DND-41 (cell line): ENCODE results near the gene EPHA10.

ENCODE experiments used
- EZH2 ChIP-seq: IDR thresholded peaks from 3 replicates; pipeline ENCODE4 v1.6.1; 2012; ENCODE audit warnings: borderline replicate concordance, low read depth, mild to moderate bottlenecking, moderate library complexity, low read length, inconsistent platforms; ENCODE audit not compliant: severe bottlenecking
- TF ChIP-seq, protein P1 (sequence below): IDR thresholded peaks from 2 replicates; pipeline ENCODE4 v1.5.1; 2012; ENCODE audit warnings: borderline replicate concordance, low read length, moderate library complexity, mild to moderate bottlenecking; ENCODE audit not compliant: poor library complexity, severe bottlenecking; ENCODE audit errors: extremely low read depth

DNA sequence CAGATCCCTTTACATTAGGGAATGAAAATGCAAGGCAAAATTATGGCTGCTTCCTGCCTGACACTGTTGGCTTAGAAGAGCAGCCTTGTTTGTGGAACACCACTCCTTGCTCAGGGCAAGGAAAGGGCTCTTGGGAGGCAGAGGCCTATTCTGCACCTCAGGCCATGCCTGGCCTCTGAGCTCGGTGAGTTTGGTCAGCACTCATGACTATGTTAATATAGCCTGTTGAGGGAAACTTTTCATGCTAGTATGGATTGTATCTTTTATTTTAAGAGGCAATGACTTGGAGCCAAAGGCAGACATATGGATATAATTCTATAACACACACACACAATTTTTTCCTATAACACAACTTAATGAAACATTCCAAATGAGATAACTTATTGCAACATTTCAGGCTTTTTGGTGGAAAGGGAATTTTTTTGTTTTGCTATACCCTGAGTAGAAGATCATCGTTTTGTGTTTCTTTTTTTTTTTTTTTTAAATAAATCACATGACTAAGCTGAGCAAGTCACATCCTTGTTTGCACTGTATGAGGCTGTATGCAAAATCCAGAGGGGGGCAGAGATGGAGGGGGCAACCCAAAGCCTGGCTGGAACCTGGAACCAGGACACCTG, 48.7 kb upstream of the EPHA10 start:
- TF ChIP-seq, protein P1, sequence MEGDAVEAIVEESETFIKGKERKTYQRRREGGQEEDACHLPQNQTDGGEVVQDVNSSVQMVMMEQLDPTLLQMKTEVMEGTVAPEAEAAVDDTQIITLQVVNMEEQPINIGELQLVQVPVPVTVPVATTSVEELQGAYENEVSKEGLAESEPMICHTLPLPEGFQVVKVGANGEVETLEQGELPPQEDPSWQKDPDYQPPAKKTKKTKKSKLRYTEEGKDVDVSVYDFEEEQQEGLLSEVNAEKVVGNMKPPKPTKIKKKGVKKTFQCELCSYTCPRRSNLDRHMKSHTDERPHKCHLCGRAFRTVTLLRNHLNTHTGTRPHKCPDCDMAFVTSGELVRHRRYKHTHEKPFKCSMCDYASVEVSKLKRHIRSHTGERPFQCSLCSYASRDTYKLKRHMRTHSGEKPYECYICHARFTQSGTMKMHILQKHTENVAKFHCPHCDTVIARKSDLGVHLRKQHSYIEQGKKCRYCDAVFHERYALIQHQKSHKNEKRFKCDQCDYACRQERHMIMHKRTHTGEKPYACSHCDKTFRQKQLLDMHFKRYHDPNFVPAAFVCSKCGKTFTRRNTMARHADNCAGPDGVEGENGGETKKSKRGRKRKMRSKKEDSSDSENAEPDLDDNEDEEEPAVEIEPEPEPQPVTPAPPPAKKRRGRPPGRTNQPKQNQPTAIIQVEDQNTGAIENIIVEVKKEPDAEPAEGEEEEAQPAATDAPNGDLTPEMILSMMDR, result no peak
- TF ChIP-seq EZH2, result no peak
